Measurements from ENCODE around the gene ZNF280B. TPM values are rescaled to one million over a fixed set of nuclear protein-coding genes. Genes with fewer than 3 reads are reported as not detected.

The ZNF280B gene
- polyA plus RNA-seq, 3 donors, result 0.04 TPM; not detected in 2

- no peak for DNase-seq
- Mint-ChIP-seq H3K36me3 (no peaks in the 10 kb centered on the region), H3K27ac (no peak overlapping the region), H3K4me1 (peaks cover 2% of the 10 kb centered on the region), H3K27me3 (ENCODE audit: low read depth in 3 of 3) (peaks cover 4 to 34% (median 11%) of the 10 kb centered on the region in 3 donors), H3K9me3 (peaks cover 13 to 32% (median 26%) of the 10 kb centered on the region in 7 donors), H3K4me3 (no peak overlapping the region)
- H3K79me2 ChIP-seq (ENCODE audit: insufficient read depth, low read length), result no peaks in the 10 kb centered on the region
- no peaks in the 10 kb centered on the region for H3K4me1 ChIP-seq (ENCODE audit: control insufficient read depth in 1 of 2, insufficient read depth in 2 of 2, low read length in 2 of 2)
- TF ChIP-seq CTCF (IDR thresholded peaks at IDR 0.05), result no peak
- no peak overlapping the region for H2AFZ ChIP-seq (ENCODE audit: insufficient read depth, low read depth, low read length, poor library complexity, severe bottlenecking)
- no peaks in the 10 kb centered on the region for H4K20me1 ChIP-seq (ENCODE audit: insufficient read depth, low read length)
- peaks cover 14 to 19% of the 10 kb centered on the region in 2 donors for H3K9me3 ChIP-seq (replicated peaks in 1 of 2; ENCODE audit: control insufficient read depth in 1 of 2, insufficient read depth in 1 of 2, low read length in 2 of 2)
- WGBS (ENCODE audit: insufficient coverage), result 67% methylated on average over 1 of the region's 7 CpGs
- H3K27ac ChIP-seq (ENCODE audit: low read depth in 1 of 2, low read length in 2 of 2), result no peak overlapping the region
- no peaks in the 10 kb centered on the region for H3K36me3 ChIP-seq (replicated peaks in 1 of 2; ENCODE audit: control insufficient read depth in 1 of 2, insufficient read depth in 2 of 2, low read length in 2 of 2)
- H3K4me2 ChIP-seq (replicated peaks; ENCODE audit: extremely low read depth, low read length, poor library complexity, severe bottlenecking), result no peak overlapping the region
- H3K4me3 ChIP-seq (replicated peaks in 1 of 3; ENCODE audit: low read depth in 2 of 3, low read length in 3 of 3), result no peak overlapping the region
- H3K9ac ChIP-seq (ENCODE audit: insufficient read depth, low read length, poor library complexity, severe bottlenecking), result no peak overlapping the region
- peaks cover 3 to 9% of the 10 kb centered on the region in 2 donors for H3K27me3 ChIP-seq (ENCODE audit: control insufficient read depth in 2 of 2, insufficient read depth in 2 of 2, low read length in 2 of 2)
- intact Hi-C loops (cut with micrococcal nuclease), result loop anchor here in 1 of 2 donors (10.0 kb wide), 2 partner anchors 120 to 490 kb away; no protein-coding TSS in a partner anchor
Observed at GRCh38 chr22:22465094-22465602, 43.4 kb downstream of the ZNF280B start.

DNA sequence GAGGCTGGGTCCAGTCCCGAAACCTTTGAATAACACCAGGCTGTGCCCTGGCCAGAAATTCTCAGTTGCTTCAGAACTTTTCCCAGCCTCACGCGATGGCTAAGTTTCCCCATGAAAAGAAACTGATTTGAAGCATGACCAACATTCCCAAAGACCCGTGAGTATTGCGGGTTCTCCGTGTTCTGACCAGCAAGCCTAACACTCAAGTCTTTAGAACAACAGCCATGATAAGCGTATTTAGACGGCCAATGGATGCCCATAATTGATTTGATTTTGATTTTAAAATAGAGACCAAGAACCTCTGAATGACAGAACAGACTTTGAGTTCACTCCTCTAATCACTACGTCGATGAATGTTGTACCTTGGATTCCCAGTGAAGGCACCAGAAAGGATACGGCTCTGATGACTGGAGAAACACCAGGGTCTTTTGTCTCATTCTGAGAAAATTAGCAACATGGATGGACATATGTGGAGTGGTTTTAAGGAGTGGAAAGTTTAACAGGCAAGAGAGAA is 43.9 kb downstream of the ZNF280B start:
- Histone ChIP-seq H3K27ac (ENCODE audit: low read depth in 1 of 2, low read length in 2 of 2) (no peak overlapping the region), H3K4me3 (replicated peaks in 1 of 3; ENCODE audit: low read depth in 2 of 3, low read length in 3 of 3) (no peak overlapping the region), H3K36me3 (replicated peaks in 1 of 2; ENCODE audit: control insufficient read depth in 1 of 2, insufficient read depth in 2 of 2, low read length in 2 of 2) (no peaks in the 10 kb centered on the region), H4K20me1 (ENCODE audit: insufficient read depth, low read length) (no peaks in the 10 kb centered on the region), H2AFZ (ENCODE audit: insufficient read depth, low read depth, low read length, poor library complexity, severe bottlenecking) (no peak overlapping the region), H3K27me3 (ENCODE audit: control insufficient read depth in 2 of 2, insufficient read depth in 2 of 2, low read length in 2 of 2) (peaks cover 3 to 9% of the 10 kb centered on the region in 2 donors), H3K9me3 (replicated peaks in 1 of 2; ENCODE audit: control insufficient read depth in 1 of 2, insufficient read depth in 1 of 2, low read length in 2 of 2) (peaks cover 17 to 20% of the 10 kb centered on the region in 2 donors), H3K4me2 (replicated peaks; ENCODE audit: extremely low read depth, low read length, poor library complexity, severe bottlenecking) (no peak overlapping the region), H3K79me2 (ENCODE audit: insufficient read depth, low read length) (no peaks in the 10 kb centered on the region), H3K4me1 (ENCODE audit: control insufficient read depth in 1 of 2, insufficient read depth in 2 of 2, low read length in 2 of 2) (no peaks in the 10 kb centered on the region), H3K9ac (ENCODE audit: insufficient read depth, low read length, poor library complexity, severe bottlenecking) (no peak overlapping the region)
- H3K27me3 Mint-ChIP-seq (ENCODE audit: low read depth in 3 of 3), result peaks cover 4 to 35% (median 11%) of the 10 kb centered on the region in 3 donors
- WGBS (ENCODE audit: insufficient coverage), result 88% methylated on average over 5 of the region's 11 CpGs
- H3K36me3 Mint-ChIP-seq, result peaks cover 0 to 2% of the 10 kb centered on the region in 2 donors
- no peak overlapping the region for H3K4me3 Mint-ChIP-seq
- H3K9me3 Mint-ChIP-seq, result peaks cover 13 to 33% (median 27%) of the 10 kb centered on the region in 7 donors
- DNase-seq, result no peak
- intact Hi-C loops (cut with micrococcal nuclease), result loop anchor here in 1 of 2 donors (10.0 kb wide), 2 partner anchors 120 to 490 kb away; no protein-coding TSS in a partner anchor
- no peak overlapping the region for H3K27ac Mint-ChIP-seq
- H3K4me1 Mint-ChIP-seq, result peaks cover 2% of the 10 kb centered on the region
- TF ChIP-seq CTCF (IDR thresholded peaks at IDR 0.05), result no peak

Data from CD14-positive monocyte (primary cell).